Endothelial cell of umbilical vein (primary cell): ENCODE results near the gene LRIG1. TPM values are rescaled to one million over a fixed set of nuclear protein-coding genes. Genes with fewer than 3 reads are reported as not detected.
A peak's percentile ranks its signal among the peaks of the same experiment; 100 is the strongest.

ENCODE experiments used
- BruUV-seq: library from RNA; stranded (reverse); fragments of 400-500 nt; replicated peaks from 2 replicates; lab custom pipeline; 2021; lab: Mats Ljungman, UMichigan
- CTCF ChIA-PET: fragments of 300-600, 350-600 bp; sonication (Branson Sonifier 250); formaldehyde crosslinking; loops from one replicate; lab custom pipeline; 2021; ENCODE audit warnings: antibody characterized with exemption, inconsistent platforms; lab: Charles Lee
- POLR2A ChIA-PET: fragments of 300-600, 350-600 bp; sonication (Branson Sonifier 250); formaldehyde crosslinking; loops from one replicate; lab custom pipeline; 2021; ENCODE audit warnings: antibody characterized with exemption, inconsistent platforms; lab: Charles Lee
- DNase-seq: peaks from one replicate; pipeline ENCODE4 v3.0.0-alpha.2; 2011; ENCODE audit warnings: low read depth, low spot score
- FAIRE-seq: peaks from 2 replicates; lab custom pipeline; 2011; peaks lifted over from hg19 to GRCh38; lab: Jason Lieb, UNC
- H2AFZ ChIP-seq: 2 replicates; pipeline ENCODE4 v1.6.0; 2012; ENCODE audit warnings: low read depth, low read length, control low read depth, inconsistent platforms
- H3K27ac ChIP-seq: 2 replicates; pipeline ENCODE4 v1.5.1; 2011; ENCODE audit warnings: low read depth, mild to moderate bottlenecking, control low read depth, low read length, moderate library complexity; ENCODE audit not compliant: insufficient read depth
- H3K27me3 ChIP-seq, 2 experiments: 2 replicates each; pipeline versions ENCODE4 v1.6.0 to v1.6.1; 2011; ENCODE audit warnings: low read length in 2 of 2, mixed read lengths in 1 of 2; ENCODE audit not compliant: control insufficient read depth in 2 of 2, insufficient read depth in 2 of 2
- H3K36me3 ChIP-seq, 2 experiments: 2 replicates in 1 of 2; 3 replicates in 1 of 2; pipeline ENCODE4 v1.5.1; 2011; ENCODE audit warnings: low read length in 2 of 2, mild to moderate bottlenecking in 1 of 2, moderate library complexity in 1 of 2; ENCODE audit not compliant: control insufficient read depth in 2 of 2, insufficient read depth in 2 of 2; ENCODE audit errors: extremely low read depth in 1 of 2
- H3K4me1 ChIP-seq: 3 replicates; pipeline ENCODE4 v1.5.1; 2011; ENCODE audit warnings: mild to moderate bottlenecking, low read length; ENCODE audit not compliant: control insufficient read depth, insufficient read depth; ENCODE audit errors: extremely low read depth
- H3K4me2 ChIP-seq: 2 replicates; pipeline ENCODE4 v1.6.1; 2011; ENCODE audit warnings: low read length, control low read depth, mixed read lengths; ENCODE audit not compliant: insufficient read depth
- H3K4me3 ChIP-seq, 3 experiments: fragments of 200-600 bp in 1 of 3; sonication (generic), shearing (Covaris generic) in 1 of 3; replicated peaks in 1 of 3; 2 replicates each; pipeline ENCODE4 v1.5.1; 2011 to 2016; ENCODE audit warnings: control low read depth in 3 of 3, low read length in 3 of 3, mild to moderate bottlenecking in 2 of 3, inconsistent platforms in 1 of 3, low read depth in 1 of 3, moderate library complexity in 1 of 3; ENCODE audit not compliant: insufficient read depth in 1 of 3
- H3K79me2 ChIP-seq: 2 replicates; pipeline ENCODE4 v1.6.0; 2012; ENCODE audit warnings: low read length, inconsistent platforms; ENCODE audit not compliant: control insufficient read depth, insufficient read depth
- H3K9ac ChIP-seq: replicated peaks from 2 replicates; pipeline ENCODE3; 2011; ENCODE audit warnings: low read length, control low read depth; ENCODE audit not compliant: insufficient read depth; ENCODE audit errors: extremely low read depth
- H3K9me1 ChIP-seq: replicated peaks from 3 replicates; pipeline ENCODE4 v1.6.0; 2011; ENCODE audit warnings: mild to moderate bottlenecking, low read length; ENCODE audit not compliant: control insufficient read depth, insufficient read depth; ENCODE audit errors: extremely low read depth
- H3K9me3 ChIP-seq: replicated peaks from 2 replicates; pipeline ENCODE4 v1.5.1; 2012; ENCODE audit warnings: low read length, inconsistent platforms; ENCODE audit not compliant: control insufficient read depth, insufficient read depth
- H4K20me1 ChIP-seq: replicated peaks from 2 replicates; pipeline ENCODE3; 2011; ENCODE audit warnings: mild to moderate bottlenecking, low read length; ENCODE audit not compliant: control insufficient read depth, insufficient read depth; ENCODE audit errors: extremely low read depth
- CTCF ChIP-seq, 2 donors: IDR thresholded peaks; 1 replicate in 1 of 2; 2 replicates in 1 of 2; pipeline ENCODE4 v1.5.1; 2011; ENCODE audit warnings: low read length in 2 of 2, mild to moderate bottlenecking in 2 of 2, moderate library complexity in 2 of 2, control low read depth in 1 of 2, inconsistent platforms in 1 of 2, low read depth in 1 of 2; ENCODE audit not compliant: insufficient read depth in 1 of 2; ENCODE audit errors: extremely low read depth in 1 of 2
- EZH2 ChIP-seq: IDR thresholded peaks from 2 replicates; pipeline ENCODE4 v1.6.1; 2012; ENCODE audit warnings: borderline replicate concordance, low read depth, mild to moderate bottlenecking, moderate library complexity, low read length, inconsistent platforms; ENCODE audit not compliant: severe bottlenecking
- FOS ChIP-seq: IDR thresholded peaks from 2 replicates; pipeline ENCODE4 v1.6.1; 2011; ENCODE audit warnings: mild to moderate bottlenecking, low read length, moderate library complexity, borderline replicate concordance; ENCODE audit not compliant: insufficient read depth
- GATA2 ChIP-seq: IDR thresholded peaks from 2 replicates; pipeline ENCODE4 v1.7.0; 2011; ENCODE audit warnings: low read depth, mild to moderate bottlenecking, moderate library complexity, mixed read lengths, low read length; ENCODE audit not compliant: insufficient read length, insufficient read depth
- JUN ChIP-seq: IDR thresholded peaks from 2 replicates; pipeline ENCODE4 v1.6.1; 2011; ENCODE audit warnings: borderline replicate concordance, low read depth; ENCODE audit not compliant: insufficient read length, insufficient read depth
- MYC ChIP-seq: IDR thresholded peaks from one replicate; pipeline ENCODE4 v1.6.1; 2011; ENCODE audit warnings: mild to moderate bottlenecking, low read depth, low read length
- POLR2A ChIP-seq: IDR thresholded peaks from 2 replicates; pipeline ENCODE4 v1.6.1; 2012; ENCODE audit warnings: low read depth, mild to moderate bottlenecking, control low read depth, low read length
- POLR2AphosphoS5 ChIP-seq: IDR thresholded peaks from 2 replicates; pipeline ENCODE4 v1.6.1; 2012; ENCODE audit warnings: low read depth, mild to moderate bottlenecking, control low read depth, low read length, moderate library complexity; ENCODE audit not compliant: insufficient read depth
- dilution Hi-C: fragments of 300-500 bp; cut with MboI; formaldehyde crosslinking; loops from one replicate; pipeline ENCODE4 v1.15.0; 2019; ENCODE audit warnings: low sequenced_read_pairs; ENCODE audit not compliant: extremely low pct_ligation_motif_present
- intact Hi-C: fragments of 100-400 bp; cut with micrococcal nuclease; formaldehyde crosslinking; loops from one replicate; pipeline ENCODE4 v1.10.0; 2022
- polyA plus RNA-seq, 4 experiments: library from polyadenylated mRNA; depleted of rRNA in 3 of 4; stranded (reverse) in 3 of 4; unstranded in 1 of 4; fragments of >200 nt; gene quantifications; 2 replicates each; pipeline versions ENCODE4 v1.2.1 to v1.2.3, GENCODE V29; 2011 to 2012; ENCODE audit warnings: missing spikeins in 1 of 4
- total RNA-seq: library from RNA; stranded (reverse); gene quantifications from 2 replicates; pipeline ENCODE4 v1.2.3, GENCODE V29; 2021
- TF ChIP-seq, protein P1 (sequence below): IDR thresholded peaks from 2 replicates; pipeline ENCODE4 v1.6.1; 2011; ENCODE audit not compliant: insufficient read depth, insufficient read length

LRIG1 gene
- total and polyA plus RNA-seq, 2 donors (not counting 3 experiments of a cell fraction or from before 2014, with no cell fraction given), result 50.3 to 52.2 TPM

DNA sequence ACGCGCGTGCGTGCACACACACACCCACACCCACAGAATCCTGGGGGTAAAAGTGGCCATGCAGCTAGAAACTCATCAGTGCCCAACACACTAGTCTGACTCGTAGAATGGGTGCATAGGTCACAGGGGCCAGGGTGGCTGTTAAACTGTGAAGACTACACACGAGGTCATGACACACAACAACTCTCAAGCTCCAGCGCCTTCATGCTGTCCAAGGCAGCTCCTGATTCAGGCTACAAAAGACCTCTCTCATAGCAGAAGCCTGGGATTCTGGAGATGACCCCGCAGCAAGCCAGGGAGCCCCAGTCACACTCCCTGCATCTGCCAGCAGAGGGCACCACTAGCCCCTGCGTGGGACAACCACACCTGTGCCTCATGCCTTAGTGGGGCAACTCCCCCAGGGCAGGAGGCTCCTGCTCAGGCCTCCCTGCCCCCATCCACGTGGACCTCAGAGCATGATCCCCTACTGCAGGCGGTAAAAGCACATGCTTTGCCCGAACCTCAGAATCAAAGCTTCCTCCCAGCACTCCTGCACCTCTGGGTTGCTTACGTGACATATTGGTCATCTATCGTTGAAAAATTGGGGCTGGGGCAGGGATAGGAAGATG, 93.1 kb downstream of the LRIG1 start:
- H3K4me2 ChIP-seq, result no peak overlapping the region
- H3K27ac ChIP-seq, result no peak overlapping the region
- no peaks in the 10 kb centered on the region for H3K4me1 ChIP-seq
- intact Hi-C loops (loop anchor here (1.0 to 5.0 kb wide), 6 partner anchors 35 to 409 kb away; partner anchors contain the start of gene LRIG1), dilution Hi-C loops (no loop called here)
- TF ChIP-seq EZH2, result no peak
- no peak for TF ChIP-seq GATA2
- TF ChIP-seq JUN, result no peak
- no peak for TF ChIP-seq POLR2AphosphoS5
- TF ChIP-seq, protein P1, sequence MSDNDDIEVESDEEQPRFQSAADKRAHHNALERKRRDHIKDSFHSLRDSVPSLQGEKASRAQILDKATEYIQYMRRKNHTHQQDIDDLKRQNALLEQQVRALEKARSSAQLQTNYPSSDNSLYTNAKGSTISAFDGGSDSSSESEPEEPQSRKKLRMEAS, result peak; percentile 75
- peak; percentile 80 to 94 for TF ChIP-seq CTCF (IDR thresholded peaks at IDR 0.05; ENCODE audit: extremely low read depth in 1 of 2, insufficient read depth in 1 of 2, low read depth in 1 of 2, low read length in 2 of 2)
- TF ChIP-seq FOS, result no peak
- TF ChIP-seq MYC, result peak; percentile 51
- no peak for TF ChIP-seq POLR2A
- H3K36me3 ChIP-seq, result peaks cover 7 to 62% of the 10 kb centered on the region in 2 experiments
- H3K4me3 ChIP-seq, result no peak overlapping the region
- H2AFZ ChIP-seq, result no peak overlapping the region
- no peaks in the 10 kb centered on the region for H3K9me1 ChIP-seq
- POLR2A ChIA-PET, result no interaction called here
- H3K27me3 ChIP-seq, result no peaks in the 10 kb centered on the region
- no TSS peak for BruUV-seq
- H3K9ac ChIP-seq, result no peak overlapping the region
- no peaks in the 10 kb centered on the region for H3K79me2 ChIP-seq
- FAIRE-seq, result peak; percentile 85
- DNase-seq, result peak; percentile 72
- H3K9me3 ChIP-seq, result no peaks in the 10 kb centered on the region
- no peaks in the 10 kb centered on the region for H4K20me1 ChIP-seq
- CTCF ChIA-PET, result interaction anchor here (0.6 to 3.4 kb wide), 36 partner anchors 11 to 1178 kb away, joined by 3 to 20 read pairs (median 5); partner anchors contain the start of gene LRIG1
